ENCODE data around the gene GALR2.

DNA sequence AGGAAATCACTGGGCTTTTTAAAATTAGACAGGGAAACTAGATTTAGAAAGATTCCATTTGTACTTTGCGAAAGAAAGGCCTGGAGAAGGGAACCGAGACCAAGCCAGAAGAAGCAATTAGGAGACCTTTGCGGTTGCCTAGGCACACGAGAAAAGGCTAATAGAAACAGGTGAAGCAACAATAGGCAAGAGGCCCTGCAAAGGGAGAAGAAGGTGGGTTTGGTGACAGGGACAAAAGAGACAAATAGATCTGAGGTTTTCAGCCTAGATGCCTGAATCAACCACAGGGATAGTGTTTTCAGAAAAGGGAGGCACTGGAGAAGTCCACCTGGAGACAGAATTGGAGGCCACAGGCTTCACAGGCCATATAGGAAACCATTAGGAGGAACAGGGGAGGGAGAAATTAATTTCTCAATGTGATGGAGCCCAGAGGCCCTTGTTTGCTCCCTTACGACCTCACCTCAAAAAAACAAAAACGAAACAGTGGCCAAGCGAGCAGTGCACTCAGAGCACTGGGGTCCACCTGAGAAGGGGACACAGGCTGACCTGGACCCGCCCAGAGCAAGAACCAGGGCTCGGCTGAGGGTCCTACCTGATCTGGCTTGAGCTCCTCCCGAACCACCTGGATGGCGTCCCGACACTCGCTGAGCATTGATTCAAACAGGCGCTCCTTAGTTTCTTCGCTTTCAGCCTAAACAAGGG lies 24.6 kb upstream of the GALR2 start:
- TF ChIP-seq POLR2A (IDR thresholded peaks at IDR 0.05; ENCODE audit: low read length) = no peak
- no peak for TF ChIP-seq GATA1 (IDR thresholded peaks at IDR 0.05; ENCODE audit: low read depth, low read length)

Data from erythroblast (primary cell).